A549 (cell line): ENCODE measurements around the gene HAUS6. TPM values are rescaled to one million over a fixed set of nuclear protein-coding genes. Genes with fewer than 3 reads are reported as not detected.

Experiments
- ATAC-seq, 2 experiments: fragments of 200-7000 bp in 1 of 2; fragments of >200 bp in 1 of 2; cut with Nextera tagmentation in 1 of 2; cut with Tn5 transposase in 1 of 2; 3 replicates each; pipeline versions ENCODE4 v1.8.0 to v1.9.1; 2018 to 2020; ENCODE audit warnings: mild to moderate bottlenecking in 1 of 2, moderate library complexity in 1 of 2
- CTCF ChIA-PET: fragments of 300-600 bp; sonication (Branson Sonifier 250); formaldehyde crosslinking; extraction: SDS; loops from one replicate; lab custom pipeline; 2021; ENCODE audit warnings: antibody characterized with exemption, inconsistent platforms; lab: Yijun Ruan, JAX
- POLR2A ChIA-PET: fragments of 350-600 bp; formaldehyde crosslinking; extraction: SDS; loops from one replicate; lab custom pipeline; 2021; ENCODE audit warnings: antibody characterized with exemption, inconsistent platforms; lab: Yijun Ruan, JAX
- DNase-seq, 2 experiments: peaks; one replicate each; pipeline versions ENCODE4 v3.0.0 to v3.0.0-alpha.2; 2011 to 2016; ENCODE audit warnings: low read depth in 1 of 2, low spot score in 1 of 2
- FAIRE-seq: peaks from 2 replicates; lab custom pipeline; 2011; peaks lifted over from hg19 to GRCh38; lab: Jason Lieb, UNC
- H3K27ac ChIP-seq, 2 experiments: fragments of >200 bp; sonication (Bioruptor Twin); formaldehyde crosslinking; 3 replicates each; pipeline ENCODE4 v1.5.1; 2016 to 2017
- H3K4me1 ChIP-seq: fragments of >200 bp; sonication (Bioruptor Twin); formaldehyde crosslinking; 3 replicates; pipeline ENCODE4 v1.6.1; 2016
- H3K4me2 ChIP-seq: fragments of >200 bp; sonication (Bioruptor Twin); formaldehyde crosslinking; 3 replicates; pipeline ENCODE4 v1.6.1; 2016
- H3K4me3 ChIP-seq: fragments of >200 bp; sonication (Bioruptor Twin); formaldehyde crosslinking; 3 replicates; pipeline ENCODE4 v1.5.1; 2016
- H3K9me3 ChIP-seq: fragments of >200 bp; sonication (Bioruptor Twin); formaldehyde crosslinking; 3 replicates; pipeline ENCODE4 v1.6.1; 2016
- EP300 ChIP-seq, 2 experiments: fragments of >200 bp; sonication (Bioruptor Twin); formaldehyde crosslinking; IDR thresholded peaks; 2 replicates in 1 of 2; 3 replicates in 1 of 2; pipeline ENCODE4 v1.6.1; 2016 to 2017
- ESRRA ChIP-seq: fragments of 150-350 bp; IDR thresholded peaks from 2 replicates; pipeline ENCODE4 v1.6.1; 2014; ENCODE audit warnings: mild to moderate bottlenecking, low read length, borderline replicate concordance
- FOXS1 ChIP-seq: fragments of 250-450 bp; sonication (Bioruptor Pico); IDR thresholded peaks from 2 replicates; pipeline ENCODE4 v1.5.0; 2020; ENCODE audit warnings: mild to moderate bottlenecking, moderate library complexity
- HDAC2 ChIP-seq: fragments of 200-600 bp; sonication (generic); IDR thresholded peaks from 2 replicates; pipeline ENCODE4 v1.6.1; 2016
- HOXA7 ChIP-seq: fragments of 250-450 bp; sonication (Bioruptor Pico); IDR thresholded peaks from 2 replicates; pipeline ENCODE4 v1.5.0; 2020; ENCODE audit warnings: mild to moderate bottlenecking, moderate library complexity
- JUN ChIP-seq, 2 experiments: fragments of >200 bp; sonication (Bioruptor Twin); formaldehyde crosslinking; IDR thresholded peaks; 2 replicates in 1 of 2; 3 replicates in 1 of 2; pipeline ENCODE4 v1.6.1; 2016 to 2017
- MAZ ChIP-seq: fragments of 150-350 bp; IDR thresholded peaks from 2 replicates; pipeline ENCODE4 v1.6.1; 2014; ENCODE audit warnings: antibody characterized with exemption, low read depth, low read length, borderline replicate concordance
- NPAS2 ChIP-seq: fragments of 250-450 bp; sonication (Bioruptor Pico); IDR thresholded peaks from 2 replicates; pipeline ENCODE4 v1.8.0; 2022; ENCODE audit warnings: mild to moderate bottlenecking, moderate library complexity, borderline replicate concordance
- POLR2AphosphoS2 ChIP-seq: conservative IDR thresholded peaks from 2 replicates; pipeline ENCODE4 v1.6.1; 2012; ENCODE audit warnings: low read length, improper control_type of control experiment, inconsistent platforms
- RAD21 ChIP-seq, 2 experiments: fragments of >200 bp in 1 of 2; sonication (Bioruptor Twin) in 1 of 2; formaldehyde crosslinking in 1 of 2; IDR thresholded peaks in 1 of 2; conservative IDR thresholded peaks in 1 of 2; 2 replicates in 1 of 2; 3 replicates in 1 of 2; pipeline ENCODE4 v1.6.1; 2012 to 2018; ENCODE audit warnings: inconsistent platforms in 1 of 2
- RARB ChIP-seq: fragments of 250-450 bp; sonication (Bioruptor Pico); IDR thresholded peaks from 2 replicates; pipeline ENCODE4 v1.8.0; 2021; ENCODE audit warnings: mild to moderate bottlenecking, moderate library complexity
- SMC3 ChIP-seq: fragments of >200 bp; sonication (Bioruptor Twin); formaldehyde crosslinking; IDR thresholded peaks from 3 replicates; pipeline ENCODE4 v1.6.1; 2018; ENCODE audit warnings: inconsistent platforms
- ZFP36 ChIP-seq: fragments of 450-650 bp; IDR thresholded peaks from 2 replicates; pipeline ENCODE4 v1.6.1; 2014; ENCODE audit warnings: borderline replicate concordance; ENCODE audit not compliant: partially characterized antibody
- WGBS: methylation state at CpG from one replicate; pipeline ENCODE4 v1.1.6; 2017; ENCODE audit errors: missing lambda C conversion rate; 5-methylcytosine and 5-hydroxymethylcytosine counted together
- polyA plus RNA-seq, 4 experiments: library from polyadenylated mRNA; depleted of rRNA in 3 of 4; stranded (reverse); fragments of >200 nt; fragmentation: RNase III in 1 of 4; extraction: RNeasy Plus Mini Kit Qiagen cat#74134 plus additional on column Dnase treatment in 1 of 4; gene quantifications; 2 replicates in 3 of 4; 3 replicates in 1 of 4; pipeline ENCODE4 v1.2.3, GENCODE V29; 2011 to 2017
- TF ChIP-seq, protein P1 (sequence below): fragments of >200 bp; sonication (Bioruptor Twin); formaldehyde crosslinking; IDR thresholded peaks from 3 replicates; pipeline ENCODE4 v1.5.1; 2016
- TF ChIP-seq, protein P2 (sequence below): fragments of >200 bp; sonication (Bioruptor Twin); formaldehyde crosslinking; IDR thresholded peaks from 3 replicates; pipeline ENCODE4 v1.6.1; 2016
- TF ChIP-seq, protein P3 (sequence below): fragments of 250-450 bp; sonication (Bioruptor Pico); IDR thresholded peaks from 2 replicates; pipeline ENCODE4 v1.5.0; 2021; ENCODE audit warnings: mild to moderate bottlenecking, moderate library complexity, borderline replicate concordance
- TF ChIP-seq, protein P4 (sequence below): IDR thresholded peaks from 2 replicates; pipeline ENCODE4 v1.6.1; 2012; ENCODE audit warnings: low read depth, borderline replicate concordance
- TF ChIP-seq, protein P5 (sequence below): fragments of 200-600 bp; sonication (generic); IDR thresholded peaks from 2 replicates; pipeline ENCODE4 v1.6.1; 2016; ENCODE audit warnings: antibody characterized with exemption, mild to moderate bottlenecking, moderate library complexity
- TF ChIP-seq, protein P6 (sequence below): fragments of 450-650 bp; IDR thresholded peaks from 2 replicates; pipeline ENCODE4 v1.6.1; 2014; ENCODE audit warnings: antibody characterized with exemption
- TF ChIP-seq, protein P7 (sequence below): IDR thresholded peaks from 2 replicates; pipeline ENCODE4 v1.6.1; 2012

HAUS6 gene
- polyA plus RNA-seq, 2 of the 4 experiments (the other 2 are of a cell fraction): 22.4 to 34.6 TPM

DNA sequence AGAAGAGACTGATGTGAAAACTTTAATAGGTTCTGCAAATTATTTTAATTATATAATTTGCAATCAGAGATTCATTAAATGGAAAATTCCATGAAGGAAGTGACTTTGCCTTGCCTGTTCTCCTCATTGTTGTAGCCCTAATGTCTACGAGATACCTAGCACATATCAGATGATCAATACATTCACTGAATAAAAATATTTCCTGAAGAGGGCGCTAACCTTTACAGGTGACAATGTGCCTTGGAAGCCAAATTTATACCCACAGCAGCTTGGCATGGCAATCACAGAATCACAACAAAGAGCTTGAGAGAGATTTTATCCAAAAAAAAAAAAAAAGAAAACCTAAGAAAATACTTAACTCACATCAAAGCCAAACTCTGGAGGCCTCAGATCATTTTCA lies 17.4 kb downstream of the HAUS6 start:
- Histone ChIP-seq H3K4me2 (no peak overlapping the region), H3K4me3 (no peak overlapping the region), H3K27ac (no peak overlapping the region), H3K4me1 (peaks cover 10% of the 10 kb centered on the region; the same call in 2 of the 3 replicates), H3K9me3 (no peaks in the 10 kb centered on the region)
- peak in 1 of 2 experiments; percentile 70; a peak in 2 of 6 replicates for ATAC-seq
- ChIA-PET POLR2A (no interaction called here), CTCF (interaction anchor here (0.7 to 1.9 kb wide), 14 partner anchors 11 to 1559 kb away, joined by 3 to 18 read pairs (median 3); no protein-coding TSS in a partner anchor)
- WGBS: 50% methylated on average over 2 of the region's 2 CpGs
- DNase-seq: peak; percentile 23 to 37
- no peak for FAIRE-seq
- TF ChIP-seq SMC3 (peak; percentile 31; the same call in 2 of the 3 replicates), ESRRA (no peak), RAD21 (conservative IDR thresholded peaks at IDR 0.05 in 1 of 2, IDR thresholded peaks at IDR 0.05 in 1 of 2) (peak; percentile 20 to 38; a peak in 1 of 5 replicates), JUN (IDR thresholded peaks at IDR 0.05) (no peak), RARB (CRISPR knock-in tag) (no peak)
- TF ChIP-seq, protein P1, sequence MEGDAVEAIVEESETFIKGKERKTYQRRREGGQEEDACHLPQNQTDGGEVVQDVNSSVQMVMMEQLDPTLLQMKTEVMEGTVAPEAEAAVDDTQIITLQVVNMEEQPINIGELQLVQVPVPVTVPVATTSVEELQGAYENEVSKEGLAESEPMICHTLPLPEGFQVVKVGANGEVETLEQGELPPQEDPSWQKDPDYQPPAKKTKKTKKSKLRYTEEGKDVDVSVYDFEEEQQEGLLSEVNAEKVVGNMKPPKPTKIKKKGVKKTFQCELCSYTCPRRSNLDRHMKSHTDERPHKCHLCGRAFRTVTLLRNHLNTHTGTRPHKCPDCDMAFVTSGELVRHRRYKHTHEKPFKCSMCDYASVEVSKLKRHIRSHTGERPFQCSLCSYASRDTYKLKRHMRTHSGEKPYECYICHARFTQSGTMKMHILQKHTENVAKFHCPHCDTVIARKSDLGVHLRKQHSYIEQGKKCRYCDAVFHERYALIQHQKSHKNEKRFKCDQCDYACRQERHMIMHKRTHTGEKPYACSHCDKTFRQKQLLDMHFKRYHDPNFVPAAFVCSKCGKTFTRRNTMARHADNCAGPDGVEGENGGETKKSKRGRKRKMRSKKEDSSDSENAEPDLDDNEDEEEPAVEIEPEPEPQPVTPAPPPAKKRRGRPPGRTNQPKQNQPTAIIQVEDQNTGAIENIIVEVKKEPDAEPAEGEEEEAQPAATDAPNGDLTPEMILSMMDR: peak; percentile 50
- TF ChIP-seq, protein P2, sequence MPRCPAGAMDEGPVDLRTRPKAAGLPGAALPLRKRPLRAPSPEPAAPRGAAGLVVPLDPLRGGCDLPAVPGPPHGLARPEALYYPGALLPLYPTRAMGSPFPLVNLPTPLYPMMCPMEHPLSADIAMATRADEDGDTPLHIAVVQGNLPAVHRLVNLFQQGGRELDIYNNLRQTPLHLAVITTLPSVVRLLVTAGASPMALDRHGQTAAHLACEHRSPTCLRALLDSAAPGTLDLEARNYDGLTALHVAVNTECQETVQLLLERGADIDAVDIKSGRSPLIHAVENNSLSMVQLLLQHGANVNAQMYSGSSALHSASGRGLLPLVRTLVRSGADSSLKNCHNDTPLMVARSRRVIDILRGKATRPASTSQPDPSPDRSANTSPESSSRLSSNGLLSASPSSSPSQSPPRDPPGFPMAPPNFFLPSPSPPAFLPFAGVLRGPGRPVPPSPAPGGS: no peak
- TF ChIP-seq, protein P3, sequence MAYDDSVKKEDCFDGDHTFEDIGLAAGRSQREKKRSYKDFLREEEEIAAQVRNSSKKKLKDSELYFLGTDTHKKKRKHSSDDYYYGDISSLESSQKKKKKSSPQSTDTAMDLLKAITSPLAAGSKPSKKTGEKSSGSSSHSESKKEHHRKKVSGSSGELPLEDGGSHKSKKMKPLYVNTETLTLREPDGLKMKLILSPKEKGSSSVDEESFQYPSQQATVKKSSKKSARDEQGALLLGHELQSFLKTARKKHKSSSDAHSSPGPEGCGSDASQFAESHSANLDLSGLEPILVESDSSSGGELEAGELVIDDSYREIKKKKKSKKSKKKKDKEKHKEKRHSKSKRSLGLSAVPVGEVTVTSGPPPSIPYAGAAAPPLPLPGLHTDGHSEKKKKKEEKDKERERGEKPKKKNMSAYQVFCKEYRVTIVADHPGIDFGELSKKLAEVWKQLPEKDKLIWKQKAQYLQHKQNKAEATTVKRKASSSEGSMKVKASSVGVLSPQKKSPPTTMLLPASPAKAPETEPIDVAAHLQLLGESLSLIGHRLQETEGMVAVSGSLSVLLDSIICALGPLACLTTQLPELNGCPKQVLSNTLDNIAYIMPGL (CRISPR knock-in tag): no peak
- TF ChIP-seq, all 56 proteins: peak for 3

DNA sequence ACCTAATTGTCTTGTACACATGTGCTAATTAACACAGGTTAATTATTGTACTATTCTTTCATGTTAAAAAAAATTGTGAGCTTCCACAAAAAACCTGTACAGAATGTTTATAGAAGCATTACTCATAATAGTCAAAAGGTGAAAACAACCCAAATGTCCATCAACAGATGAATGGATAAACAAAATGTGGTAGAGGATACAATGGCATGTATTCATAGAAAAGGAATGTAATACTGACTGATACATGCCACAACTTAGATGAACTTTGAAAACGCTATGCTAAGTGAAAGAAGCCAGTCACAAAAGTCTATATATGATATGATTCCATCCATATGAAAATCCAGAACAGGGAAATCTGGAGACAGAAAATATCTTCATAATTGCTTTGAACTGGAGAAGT lies 27.9 kb downstream of the HAUS6 start:
- Histone ChIP-seq H3K4me3 (no peak overlapping the region), H3K4me1 (no peaks in the 10 kb centered on the region), H3K27ac (no peak overlapping the region), H3K9me3 (no peaks in the 10 kb centered on the region; the same call in 2 of the 3 replicates), H3K4me2 (no peak overlapping the region)
- ATAC-seq (no peak), FAIRE-seq (peak; percentile 63), DNase-seq (no peak)
- POLR2A ChIA-PET: no interaction called here
- WGBS: 47% methylated on average over 1 of the region's 1 CpG
- CTCF ChIA-PET: interaction anchor here (0.6 to 0.9 kb wide), 2 partner anchors 25 to 1250 kb away, joined by 3 read pairs; partner anchors contain the start of gene RRAGA
- TF ChIP-seq FOXS1 (CRISPR knock-in tag) (no peak), MAZ (no peak), ZFP36 (no peak), EP300 (IDR thresholded peaks at IDR 0.05) (no peak), NPAS2 (CRISPR knock-in tag) (no peak), HDAC2 (no peak), POLR2AphosphoS2 (no peak), HOXA7 (CRISPR knock-in tag) (no peak)
- TF ChIP-seq, protein P4, sequence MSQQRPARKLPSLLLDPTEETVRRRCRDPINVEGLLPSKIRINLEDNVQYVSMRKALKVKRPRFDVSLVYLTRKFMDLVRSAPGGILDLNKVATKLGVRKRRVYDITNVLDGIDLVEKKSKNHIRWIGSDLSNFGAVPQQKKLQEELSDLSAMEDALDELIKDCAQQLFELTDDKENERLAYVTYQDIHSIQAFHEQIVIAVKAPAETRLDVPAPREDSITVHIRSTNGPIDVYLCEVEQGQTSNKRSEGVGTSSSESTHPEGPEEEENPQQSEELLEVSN: no peak
- TF ChIP-seq, protein P5, sequence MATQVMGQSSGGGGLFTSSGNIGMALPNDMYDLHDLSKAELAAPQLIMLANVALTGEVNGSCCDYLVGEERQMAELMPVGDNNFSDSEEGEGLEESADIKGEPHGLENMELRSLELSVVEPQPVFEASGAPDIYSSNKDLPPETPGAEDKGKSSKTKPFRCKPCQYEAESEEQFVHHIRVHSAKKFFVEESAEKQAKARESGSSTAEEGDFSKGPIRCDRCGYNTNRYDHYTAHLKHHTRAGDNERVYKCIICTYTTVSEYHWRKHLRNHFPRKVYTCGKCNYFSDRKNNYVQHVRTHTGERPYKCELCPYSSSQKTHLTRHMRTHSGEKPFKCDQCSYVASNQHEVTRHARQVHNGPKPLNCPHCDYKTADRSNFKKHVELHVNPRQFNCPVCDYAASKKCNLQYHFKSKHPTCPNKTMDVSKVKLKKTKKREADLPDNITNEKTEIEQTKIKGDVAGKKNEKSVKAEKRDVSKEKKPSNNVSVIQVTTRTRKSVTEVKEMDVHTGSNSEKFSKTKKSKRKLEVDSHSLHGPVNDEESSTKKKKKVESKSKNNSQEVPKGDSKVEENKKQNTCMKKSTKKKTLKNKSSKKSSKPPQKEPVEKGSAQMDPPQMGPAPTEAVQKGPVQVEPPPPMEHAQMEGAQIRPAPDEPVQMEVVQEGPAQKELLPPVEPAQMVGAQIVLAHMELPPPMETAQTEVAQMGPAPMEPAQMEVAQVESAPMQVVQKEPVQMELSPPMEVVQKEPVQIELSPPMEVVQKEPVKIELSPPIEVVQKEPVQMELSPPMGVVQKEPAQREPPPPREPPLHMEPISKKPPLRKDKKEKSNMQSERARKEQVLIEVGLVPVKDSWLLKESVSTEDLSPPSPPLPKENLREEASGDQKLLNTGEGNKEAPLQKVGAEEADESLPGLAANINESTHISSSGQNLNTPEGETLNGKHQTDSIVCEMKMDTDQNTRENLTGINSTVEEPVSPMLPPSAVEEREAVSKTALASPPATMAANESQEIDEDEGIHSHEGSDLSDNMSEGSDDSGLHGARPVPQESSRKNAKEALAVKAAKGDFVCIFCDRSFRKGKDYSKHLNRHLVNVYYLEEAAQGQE: no peak
- TF ChIP-seq, protein P6, sequence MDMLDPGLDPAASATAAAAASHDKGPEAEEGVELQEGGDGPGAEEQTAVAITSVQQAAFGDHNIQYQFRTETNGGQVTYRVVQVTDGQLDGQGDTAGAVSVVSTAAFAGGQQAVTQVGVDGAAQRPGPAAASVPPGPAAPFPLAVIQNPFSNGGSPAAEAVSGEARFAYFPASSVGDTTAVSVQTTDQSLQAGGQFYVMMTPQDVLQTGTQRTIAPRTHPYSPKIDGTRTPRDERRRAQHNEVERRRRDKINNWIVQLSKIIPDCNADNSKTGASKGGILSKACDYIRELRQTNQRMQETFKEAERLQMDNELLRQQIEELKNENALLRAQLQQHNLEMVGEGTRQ: no peak
- TF ChIP-seq, protein P3 (CRISPR knock-in tag): no peak
- TF ChIP-seq, protein P7, sequence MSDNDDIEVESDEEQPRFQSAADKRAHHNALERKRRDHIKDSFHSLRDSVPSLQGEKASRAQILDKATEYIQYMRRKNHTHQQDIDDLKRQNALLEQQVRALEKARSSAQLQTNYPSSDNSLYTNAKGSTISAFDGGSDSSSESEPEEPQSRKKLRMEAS: no peak
